Hematopoietic multipotent progenitor cell (in vitro differentiated cells): ENCODE data around the gene EPM2A. TPM values are rescaled to one million over a fixed set of nuclear protein-coding genes. Genes with fewer than 3 reads are reported as not detected.

Source experiments
- DNase-seq, 3 donors: peaks; one replicate each; pipeline ENCODE4 v3.0.0-alpha.2; 2011 to 2015; ENCODE audit warnings: low read depth in 2 of 3, low spot score in 2 of 3
- total RNA-seq: library from RNA; depleted of rRNA; stranded (reverse); fragments of >200 nt; gene quantifications from one replicate; pipeline ENCODE4 v1.2.3, GENCODE V29; 2012

The EPM2A gene
- total RNA-seq, 1 donor = 14.3 TPM

DNA sequence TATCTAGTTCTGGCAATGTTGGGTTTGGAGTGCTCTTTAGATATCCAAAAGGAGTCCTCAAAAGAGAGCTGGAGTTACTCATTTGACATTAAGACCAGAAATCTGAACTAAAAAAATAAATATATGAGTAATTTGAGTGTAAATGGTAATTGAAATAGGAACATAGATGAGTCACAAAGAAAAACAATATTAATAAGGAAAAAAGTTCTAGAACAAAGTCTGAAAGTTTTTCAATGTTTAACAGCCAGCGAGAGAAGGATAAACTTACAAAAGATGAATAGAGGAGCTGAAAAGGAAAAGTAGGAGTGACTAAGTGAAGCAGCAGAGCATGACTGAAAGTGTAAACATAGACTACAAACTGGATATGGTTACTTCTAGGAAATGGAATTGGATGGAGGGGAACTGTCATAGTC, 46.8 kb downstream of the EPM2A start:
- DNase-seq = no peak

DNA sequence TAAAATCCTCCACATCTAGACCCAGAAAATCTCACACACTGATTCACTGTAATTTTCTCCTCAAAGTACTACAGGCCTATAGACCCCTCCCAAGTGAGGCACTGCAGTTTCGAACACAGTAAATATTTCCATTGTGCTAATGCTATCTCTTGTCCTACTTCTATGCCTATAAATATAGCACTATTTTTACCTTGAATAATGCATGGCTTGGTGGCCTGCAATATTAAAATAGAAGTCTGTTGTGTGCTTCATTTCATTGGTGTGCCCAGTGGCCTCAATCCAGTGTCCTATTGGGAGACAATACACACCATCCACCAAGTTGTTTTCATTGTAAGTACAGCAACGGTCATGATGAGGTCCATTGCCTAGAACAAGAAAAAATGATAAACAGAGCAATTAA, 49.4 kb downstream of the EPM2A start:
- DNase-seq = no peak

DNA sequence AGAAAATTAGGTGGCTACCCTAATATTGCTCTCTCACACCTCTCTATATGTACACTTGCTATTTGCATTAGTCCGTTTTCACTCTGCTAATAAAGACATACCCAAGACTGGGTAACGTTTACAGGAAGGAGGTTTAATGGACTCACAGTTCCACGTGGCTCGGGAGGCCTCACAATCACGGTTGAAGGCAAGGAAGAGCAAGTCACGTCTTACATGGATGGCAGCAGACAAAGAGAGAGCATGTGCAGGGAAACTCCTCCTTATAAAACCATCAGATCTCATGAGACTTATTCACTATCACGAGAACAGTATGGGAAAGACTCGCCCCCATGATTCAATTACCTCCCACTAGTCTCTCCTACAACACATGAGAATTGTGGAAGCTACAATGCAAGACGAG, 53.4 kb downstream of the EPM2A start:
- DNase-seq = no peak

DNA sequence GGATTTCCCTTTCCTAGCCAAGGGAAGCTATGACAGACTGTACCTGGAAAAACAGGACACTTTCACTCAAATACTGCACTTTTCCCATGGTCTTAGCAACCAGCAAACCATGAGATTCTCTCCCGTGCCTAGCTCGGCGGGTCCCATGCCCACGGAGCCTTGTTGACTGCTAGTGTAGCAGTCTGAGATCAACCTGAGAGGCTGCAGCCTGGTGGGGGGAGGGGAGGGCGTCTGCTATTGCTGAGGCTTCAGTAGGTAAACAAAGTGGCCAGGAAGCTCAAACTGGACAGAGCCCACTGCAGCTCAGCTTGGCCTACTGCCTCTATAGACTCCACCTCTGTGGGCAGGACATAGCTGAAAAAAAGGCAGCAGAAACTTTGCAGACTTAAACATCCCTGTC, 61.8 kb downstream of the EPM2A start:
- no peak for DNase-seq

- DNase-seq = no peak
Measured at GRCh38 chr6:145670311-145670710, 65.0 kb downstream of the EPM2A start.

DNA sequence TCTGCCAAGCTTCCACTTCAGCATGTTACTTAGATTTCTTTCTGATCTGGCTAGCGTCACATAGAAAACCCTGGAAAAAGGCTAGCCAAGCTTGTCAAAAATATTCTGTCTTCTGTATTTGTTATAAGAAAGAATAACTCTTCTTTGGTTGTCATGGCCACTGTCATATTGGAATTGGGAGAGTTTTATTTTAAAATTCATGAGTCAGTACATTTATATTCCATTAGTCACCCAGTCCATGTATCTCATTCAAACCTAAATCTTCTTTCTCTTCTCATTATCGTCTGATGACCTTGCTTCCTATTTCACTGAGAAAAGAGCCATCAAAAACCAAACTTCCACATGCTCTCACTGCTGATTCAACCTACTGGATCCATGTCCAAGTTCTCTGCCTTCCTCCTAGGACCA, 65.7 kb downstream of the EPM2A start:
- DNase-seq = no peak

GRCh38 chr6:145668844-145669243, 66.5 kb downstream of the EPM2A start:
- no peak for DNase-seq

GRCh38 chr6:145660676-145661075, 74.6 kb downstream of the EPM2A start:
- no peak for DNase-seq

DNA sequence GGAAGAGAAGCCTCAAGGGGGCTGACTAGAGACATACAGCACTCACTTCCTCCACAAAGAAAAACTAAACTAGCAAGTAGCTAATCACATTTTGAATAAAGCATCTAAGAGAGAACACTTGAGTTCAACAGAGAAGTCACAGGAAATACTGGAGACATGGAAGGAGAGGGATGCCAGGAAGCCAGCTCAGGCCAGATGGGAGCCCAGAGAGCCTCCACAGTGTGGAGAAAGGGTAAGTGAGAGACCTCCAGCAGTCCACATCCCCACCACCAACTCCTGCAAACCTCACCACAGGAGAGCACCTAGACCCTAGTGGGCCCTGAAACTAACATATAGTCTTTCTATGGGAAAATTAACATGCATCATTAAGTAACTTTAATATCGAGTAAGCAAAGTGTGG, 79.2 kb downstream of the EPM2A start:
- no peak for DNase-seq

- DNase-seq = no peak
Measured at GRCh38 chr6:145652572-145652971, 82.7 kb downstream of the EPM2A start.

DNA sequence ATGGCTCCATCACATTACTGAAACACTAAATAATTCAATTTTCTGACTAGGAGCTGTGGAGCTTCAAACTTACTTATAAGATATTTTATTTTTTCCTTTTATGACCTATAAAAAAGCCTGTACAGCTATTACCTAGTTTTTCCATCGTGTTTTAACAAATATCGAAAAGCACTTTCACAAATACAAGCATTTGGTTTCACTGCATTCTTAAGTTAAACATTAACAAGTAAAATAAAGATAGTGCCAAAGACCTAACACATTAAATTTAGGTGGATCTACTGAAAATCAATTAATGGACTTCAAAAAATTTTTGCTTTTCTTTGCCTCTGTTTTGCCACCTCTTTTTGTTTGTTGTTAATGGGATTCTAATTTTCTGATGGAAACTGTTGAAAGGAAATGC, 83.3 kb downstream of the EPM2A start:
- no peak for DNase-seq

DNA sequence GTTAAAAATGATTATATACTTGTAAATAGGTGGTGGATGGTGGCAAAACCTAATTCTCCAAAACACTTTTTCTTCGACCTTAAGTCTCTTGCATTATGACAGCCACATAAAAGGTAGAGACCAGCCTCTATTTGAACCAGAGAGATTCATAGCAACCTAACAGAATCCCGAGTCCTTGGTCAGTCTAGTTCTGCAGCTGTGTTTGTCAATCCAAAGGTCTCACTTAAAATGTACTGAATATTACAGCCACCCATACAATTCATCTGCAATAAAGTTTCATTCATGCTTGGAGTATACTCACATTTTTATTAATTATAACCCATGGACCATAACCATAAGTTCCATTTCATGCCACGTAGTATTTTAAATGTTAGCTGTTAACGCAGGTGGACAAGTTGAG, 87.2 kb downstream of the EPM2A start:
- DNase-seq = no peak

DNA sequence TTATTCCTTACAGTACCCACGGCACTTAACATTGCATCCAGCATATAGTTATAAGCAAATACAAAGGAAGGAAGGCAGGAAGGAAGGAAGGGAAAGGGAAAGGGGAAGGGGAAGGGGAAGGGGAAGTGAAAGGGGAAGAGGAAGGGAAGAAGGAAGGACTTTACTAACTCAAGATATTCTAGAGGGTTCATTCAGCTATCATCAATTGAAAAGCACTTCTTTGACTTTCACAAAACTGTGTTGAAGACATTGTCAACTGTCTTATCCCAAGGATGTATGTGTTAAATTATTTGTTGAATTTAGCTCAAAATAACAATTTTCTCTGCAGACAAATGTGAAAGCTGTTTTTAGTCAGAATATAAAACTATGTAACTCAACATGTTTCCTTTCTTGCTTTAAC, 87.7 kb downstream of the EPM2A start:
- DNase-seq = no peak

GRCh38 chr6:145643760-145644159, 91.6 kb downstream of the EPM2A start:
- DNase-seq = no peak

DNA sequence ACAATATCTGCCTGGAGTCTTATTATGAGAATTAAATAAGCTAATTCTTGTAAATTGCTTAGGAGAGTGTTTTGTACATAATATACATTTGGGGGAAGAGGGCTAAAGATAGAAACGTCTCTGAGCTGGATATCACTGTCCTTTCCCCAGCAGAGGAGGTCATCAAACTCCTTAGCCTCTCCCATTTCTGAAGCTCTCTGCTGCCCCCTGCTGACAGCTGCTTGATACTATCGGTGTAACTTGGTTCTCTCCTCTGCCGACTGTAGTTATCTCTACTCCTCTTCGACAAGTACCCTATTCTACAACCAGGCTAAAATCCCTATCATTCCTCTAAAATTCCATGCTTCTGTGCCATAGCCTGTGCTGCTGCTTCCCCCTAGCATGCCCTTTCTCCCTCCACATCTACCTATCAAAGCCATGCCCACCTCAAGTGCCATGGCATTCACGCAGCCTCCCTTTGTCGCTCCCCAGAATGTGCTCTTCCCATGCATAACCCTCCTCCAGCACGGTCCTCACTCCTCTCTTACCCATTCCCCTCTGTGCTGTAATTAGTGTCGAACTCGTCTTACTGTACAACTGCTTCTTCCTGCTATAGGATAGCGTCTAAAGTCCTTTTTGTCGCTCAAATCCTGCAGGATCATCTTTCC, 101.2 kb downstream of the EPM2A start:
- peak; percentile 41 to 83 (median 57) for DNase-seq

- DNase-seq = no peak
Measured at GRCh38 chr6:145632971-145633370, 102.3 kb downstream of the EPM2A start.

- no peak for DNase-seq
Measured at GRCh38 chr6:145631374-145631773, 103.9 kb downstream of the EPM2A start.

DNA sequence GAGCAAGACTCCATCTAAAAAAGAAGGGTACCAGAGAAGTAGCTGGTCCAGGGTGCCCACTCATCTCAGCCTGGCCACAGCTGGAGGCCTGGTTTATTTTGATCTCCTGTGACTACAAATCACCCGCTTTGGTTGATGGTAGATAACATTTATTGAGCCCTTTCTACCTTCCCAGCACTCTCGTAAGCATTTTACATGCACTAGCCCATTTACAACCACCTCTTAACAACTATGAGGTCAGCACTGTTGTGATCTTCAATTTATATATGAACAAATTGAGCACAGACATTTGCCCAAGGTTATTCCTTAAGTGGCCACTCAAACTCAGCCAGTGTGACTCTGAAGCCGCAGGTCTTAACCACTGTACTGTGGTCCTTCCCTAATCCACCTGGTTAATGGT, 104.7 kb downstream of the EPM2A start:
- DNase-seq = no peak

- no peak for DNase-seq
Measured at GRCh38 chr6:145629478-145629877, 105.8 kb downstream of the EPM2A start.

- no peak for DNase-seq
Measured at GRCh38 chr6:145627451-145627850, 107.9 kb downstream of the EPM2A start.

DNA sequence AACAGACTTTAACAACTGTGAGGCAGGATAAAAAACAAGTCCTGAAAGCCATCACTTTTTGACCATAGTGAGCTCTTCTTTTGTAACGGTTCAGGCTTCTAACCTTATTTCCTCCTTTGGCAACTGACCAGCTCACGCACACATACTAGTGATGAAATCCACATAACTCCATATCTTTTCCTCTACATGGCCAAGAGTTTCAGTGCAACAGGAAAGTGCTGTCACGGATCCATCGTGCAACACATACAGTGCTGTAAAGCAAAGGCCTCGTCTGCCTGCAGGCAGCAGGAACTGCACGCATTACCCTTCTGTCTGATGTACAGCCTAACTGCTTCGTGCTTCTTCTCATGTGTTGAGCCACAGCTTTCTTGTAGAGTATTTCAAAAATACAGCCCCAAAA, 108.5 kb downstream of the EPM2A start:
- no peak for DNase-seq

- no peak for DNase-seq
Measured at GRCh38 chr6:145623231-145623630, 112.1 kb downstream of the EPM2A start.

DNA sequence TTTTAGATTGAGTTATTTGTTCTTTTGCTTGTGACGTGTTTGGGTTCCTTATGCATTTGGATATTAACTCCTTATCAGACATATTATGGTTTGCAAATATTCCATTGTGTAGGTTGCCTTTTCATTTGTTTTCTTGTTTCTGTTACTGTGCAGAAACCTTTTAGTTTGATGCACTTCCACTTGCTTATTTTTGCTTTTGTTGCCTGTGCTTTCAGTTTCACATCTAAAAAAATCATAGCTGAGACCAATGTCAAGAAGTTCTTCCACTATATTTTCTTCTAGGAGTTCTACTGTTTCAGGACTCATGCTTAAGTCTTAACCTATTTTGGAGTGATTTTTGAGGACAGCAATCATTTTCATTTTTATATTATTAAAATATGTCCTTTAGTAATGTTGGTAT, 113.5 kb downstream of the EPM2A start:
- DNase-seq = no peak
